ENCODE results near the gene LNPEP. TPM values are rescaled to one million over a fixed set of nuclear protein-coding genes. Genes with fewer than 3 reads are reported as not detected.

The LNPEP gene
- total RNA-seq, 1 experiment from 2014 or later = 18.8 TPM

DNA sequence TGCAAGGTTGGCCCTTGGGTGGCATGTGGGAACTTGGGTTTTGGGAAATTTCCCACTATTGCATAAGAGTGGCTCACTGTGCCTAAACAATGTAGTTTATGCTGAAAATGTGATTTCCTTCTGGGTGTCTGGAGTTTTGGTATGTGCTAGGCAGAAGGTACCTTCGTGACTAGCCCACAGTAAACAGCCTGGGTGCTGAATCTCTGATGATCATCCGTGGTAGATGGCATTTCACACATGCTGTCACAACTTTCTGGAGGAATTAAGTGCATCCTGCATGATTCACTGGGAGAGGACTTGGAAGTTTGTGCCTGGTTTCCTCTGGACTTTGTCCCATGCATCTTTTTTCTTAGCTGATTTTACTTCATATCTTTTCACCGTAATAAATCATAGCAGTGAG is 64.5 kb downstream of the LNPEP start:
- POLR2A ChIA-PET (ENCODE audit: unreplicated experiment) = no interaction called here
- Histone ChIP-seq H3K4me2 (no peak overlapping the region), H3F3A (ENCODE audit: insufficient read depth, low read depth) (no peaks in the 10 kb centered on the region), H3K4me3 (no peak overlapping the region), H3K36me3 (ENCODE audit: low read depth) (peaks cover 4% of the 10 kb centered on the region; the same call in 1 of the 2 replicates), H3K27me3 (ENCODE audit: insufficient read depth, low read depth) (no peaks in the 10 kb centered on the region), H2AFZ (no peak overlapping the region), H3K79me2 (ENCODE audit: low read depth) (no peaks in the 10 kb centered on the region), H4K20me1 (ENCODE audit: insufficient read depth) (no peaks in the 10 kb centered on the region), H3K9me3 (ENCODE audit: insufficient read depth, low read depth) (no peaks in the 10 kb centered on the region), H3K27ac (no peak overlapping the region), H3K9me2 (ENCODE audit: insufficient read depth) (no peaks in the 10 kb centered on the region), H3K4me1 (replicated peaks; ENCODE audit: insufficient read depth) (no peaks in the 10 kb centered on the region)
- no TSS peak for BruUV-seq (replicated peaks)
- intact Hi-C loops (cut with micrococcal nuclease; ENCODE audit: unreplicated experiment) = no loop called here
- TF ChIP-seq EZH2 (IDR thresholded peaks at IDR 0.05; ENCODE audit: low read depth) = no peak
- TF ChIP-seq, protein P1, sequence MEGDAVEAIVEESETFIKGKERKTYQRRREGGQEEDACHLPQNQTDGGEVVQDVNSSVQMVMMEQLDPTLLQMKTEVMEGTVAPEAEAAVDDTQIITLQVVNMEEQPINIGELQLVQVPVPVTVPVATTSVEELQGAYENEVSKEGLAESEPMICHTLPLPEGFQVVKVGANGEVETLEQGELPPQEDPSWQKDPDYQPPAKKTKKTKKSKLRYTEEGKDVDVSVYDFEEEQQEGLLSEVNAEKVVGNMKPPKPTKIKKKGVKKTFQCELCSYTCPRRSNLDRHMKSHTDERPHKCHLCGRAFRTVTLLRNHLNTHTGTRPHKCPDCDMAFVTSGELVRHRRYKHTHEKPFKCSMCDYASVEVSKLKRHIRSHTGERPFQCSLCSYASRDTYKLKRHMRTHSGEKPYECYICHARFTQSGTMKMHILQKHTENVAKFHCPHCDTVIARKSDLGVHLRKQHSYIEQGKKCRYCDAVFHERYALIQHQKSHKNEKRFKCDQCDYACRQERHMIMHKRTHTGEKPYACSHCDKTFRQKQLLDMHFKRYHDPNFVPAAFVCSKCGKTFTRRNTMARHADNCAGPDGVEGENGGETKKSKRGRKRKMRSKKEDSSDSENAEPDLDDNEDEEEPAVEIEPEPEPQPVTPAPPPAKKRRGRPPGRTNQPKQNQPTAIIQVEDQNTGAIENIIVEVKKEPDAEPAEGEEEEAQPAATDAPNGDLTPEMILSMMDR (conservative IDR thresholded peaks at IDR 0.05) = no peak
- no peak for DNase-seq
- CTCF ChIA-PET = no interaction called here

DNA sequence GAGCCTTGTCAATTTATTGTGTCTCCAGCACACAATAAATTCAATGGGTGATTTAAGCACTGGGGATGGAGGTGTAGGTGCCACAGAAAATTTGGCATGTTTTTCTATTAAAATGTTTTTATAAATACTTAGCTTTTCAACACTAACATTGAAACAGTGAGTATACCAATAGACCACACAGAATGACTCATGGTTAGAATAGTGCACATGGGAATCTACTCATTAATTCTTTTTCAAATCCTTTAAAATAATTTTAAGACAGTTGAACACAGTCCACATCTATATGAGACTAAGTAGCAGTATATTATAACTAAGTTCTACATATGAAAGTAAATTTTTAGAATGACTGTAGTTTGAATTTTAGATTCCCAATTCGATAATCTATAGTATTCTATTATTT is 67.1 kb downstream of the LNPEP start:
- ChIA-PET CTCF (no interaction called here), POLR2A (ENCODE audit: unreplicated experiment) (no interaction called here)
- H3K27ac ChIP-seq = no peak overlapping the region
- no TSS peak for BruUV-seq (replicated peaks)
- H3K9me2 ChIP-seq (ENCODE audit: insufficient read depth) = no peaks in the 10 kb centered on the region
- no peaks in the 10 kb centered on the region for H3K27me3 ChIP-seq (ENCODE audit: insufficient read depth, low read depth)
- TF ChIP-seq, protein P1 (conservative IDR thresholded peaks at IDR 0.05) = no peak
- TF ChIP-seq EZH2 (IDR thresholded peaks at IDR 0.05; ENCODE audit: low read depth) = no peak
- peaks cover 8% of the 10 kb centered on the region for H3K36me3 ChIP-seq (ENCODE audit: low read depth)
- H3K4me1 ChIP-seq (replicated peaks; ENCODE audit: insufficient read depth) = no peaks in the 10 kb centered on the region
- no peak overlapping the region for H3K4me2 ChIP-seq
- DNase-seq = no peak
- H3F3A ChIP-seq (ENCODE audit: insufficient read depth, low read depth) = no peaks in the 10 kb centered on the region
- intact Hi-C loops (cut with micrococcal nuclease; ENCODE audit: unreplicated experiment) = no loop called here
- no peaks in the 10 kb centered on the region for H3K79me2 ChIP-seq (ENCODE audit: low read depth)
- H3K4me3 ChIP-seq = no peak overlapping the region
- H2AFZ ChIP-seq = no peak overlapping the region
- no peaks in the 10 kb centered on the region for H4K20me1 ChIP-seq (ENCODE audit: insufficient read depth)
- no peaks in the 10 kb centered on the region for H3K9me3 ChIP-seq (ENCODE audit: insufficient read depth, low read depth)

DNA sequence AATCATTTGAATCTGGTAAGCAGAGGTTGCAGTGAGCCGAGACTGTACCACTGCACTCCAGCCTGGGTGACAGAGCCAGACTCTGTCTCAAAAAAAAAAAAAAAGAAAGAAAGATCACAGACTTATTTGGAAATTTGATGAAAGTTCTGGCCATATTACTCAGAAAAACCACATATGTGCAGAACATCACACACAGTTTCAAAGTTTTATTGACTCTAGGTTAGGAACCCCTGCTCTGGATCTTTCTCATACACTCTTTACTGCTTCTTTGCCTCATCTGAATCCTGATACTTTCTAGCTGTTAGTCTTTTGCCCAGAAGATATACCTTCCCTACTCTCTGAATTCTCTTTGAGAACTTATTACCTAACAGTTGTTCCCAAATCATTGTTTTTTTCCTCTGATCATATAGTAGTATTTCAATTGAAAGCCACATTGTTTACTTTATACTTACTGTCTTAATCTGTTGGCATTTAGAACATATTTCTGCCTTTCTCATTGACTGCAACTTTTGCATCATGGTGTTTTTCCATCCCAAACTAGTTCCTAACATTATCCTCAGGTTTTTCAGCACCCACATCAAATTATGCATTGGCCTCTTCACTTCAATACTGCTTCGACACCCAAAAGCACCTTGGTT is 68.7 kb downstream of the LNPEP start:
- Histone ChIP-seq H3K9me2 (ENCODE audit: insufficient read depth) (no peaks in the 10 kb centered on the region), H3K27me3 (ENCODE audit: insufficient read depth, low read depth) (no peaks in the 10 kb centered on the region), H4K20me1 (ENCODE audit: insufficient read depth) (no peaks in the 10 kb centered on the region), H2AFZ (no peak overlapping the region), H3K36me3 (ENCODE audit: low read depth) (peaks cover 8% of the 10 kb centered on the region), H3K4me1 (replicated peaks; ENCODE audit: insufficient read depth) (no peaks in the 10 kb centered on the region), H3K27ac (no peak overlapping the region), H3F3A (ENCODE audit: insufficient read depth, low read depth) (no peaks in the 10 kb centered on the region), H3K79me2 (ENCODE audit: low read depth) (no peaks in the 10 kb centered on the region), H3K4me2 (no peak overlapping the region), H3K4me3 (no peak overlapping the region), H3K9me3 (ENCODE audit: insufficient read depth, low read depth) (no peaks in the 10 kb centered on the region)
- ChIA-PET CTCF (no interaction called here), POLR2A (ENCODE audit: unreplicated experiment) (interaction anchor here (0.6 kb wide), 1 partner anchor 136 kb away, joined by 3 read pairs; no protein-coding TSS in a partner anchor)
- BruUV-seq (replicated peaks) = no TSS peak
- DNase-seq = no peak
- TF ChIP-seq, protein P1 (conservative IDR thresholded peaks at IDR 0.05) = no peak
- TF ChIP-seq EZH2 (IDR thresholded peaks at IDR 0.05; ENCODE audit: low read depth) = no peak
- intact Hi-C loops (cut with micrococcal nuclease; ENCODE audit: unreplicated experiment) = no loop called here
